PFSK-1 (cell line): ENCODE results near the gene CAV1.

ENCODE experiments used
- FOXP2 ChIP-seq: optimal IDR thresholded peaks from 2 replicates; pipeline ENCODE3; 2011; ENCODE audit warnings: borderline replicate concordance, control low read depth, inconsistent platforms; ENCODE audit not compliant: insufficient read depth; ENCODE audit errors: extremely low read length, extremely low read depth
- POLR2AphosphoS5 ChIP-seq: IDR thresholded peaks from 2 replicates; pipeline ENCODE4 v1.6.1; 2012; ENCODE audit warnings: low read depth, mild to moderate bottlenecking, control low read depth, low read length, moderate library complexity
- SIN3A ChIP-seq: IDR thresholded peaks from 2 replicates; pipeline ENCODE4 v1.6.1; 2012; ENCODE audit warnings: mild to moderate bottlenecking, low read length, moderate library complexity, borderline replicate concordance; ENCODE audit not compliant: insufficient read depth
- TAF1 ChIP-seq: IDR thresholded peaks from 2 replicates; pipeline ENCODE4 v1.6.1; 2012; ENCODE audit warnings: low read length, control low read depth, borderline replicate concordance; ENCODE audit not compliant: insufficient read depth
- TF ChIP-seq, protein P1 (sequence below), 2 experiments: IDR thresholded peaks; 2 replicates each; pipeline versions ENCODE4 v1.6.1 to v1.8.0; 2011 to 2012; ENCODE audit warnings: low read depth in 2 of 2, low read length in 2 of 2, control low read depth in 1 of 2, inconsistent platforms in 1 of 2, mild to moderate bottlenecking in 1 of 2, moderate library complexity in 1 of 2; ENCODE audit not compliant: insufficient read depth in 1 of 2

Gene CAV1

DNA sequence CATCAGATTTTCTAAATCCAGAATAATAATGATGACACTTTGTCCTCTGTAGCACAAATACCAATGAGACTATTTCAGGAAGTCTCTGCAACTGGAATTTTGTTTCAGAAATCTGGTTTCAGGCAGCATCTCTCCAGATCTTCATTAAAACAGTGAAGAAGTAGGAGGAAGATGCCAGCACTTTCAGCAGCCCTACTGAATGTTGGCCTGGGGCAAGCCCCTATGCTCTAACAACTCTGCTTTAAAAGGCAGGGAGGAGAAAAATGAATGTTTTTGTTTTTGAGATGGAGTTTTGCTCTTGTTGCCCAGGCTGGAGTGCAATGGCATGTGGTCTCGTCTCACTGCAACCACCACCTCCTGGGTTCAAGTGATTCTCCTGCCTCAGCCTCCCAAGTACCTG, 7.2 kb upstream of the CAV1 start:
- TF ChIP-seq POLR2AphosphoS5 (no peak), SIN3A (no peak), FOXP2 (no peak), TAF1 (no peak)
- TF ChIP-seq, protein P1, sequence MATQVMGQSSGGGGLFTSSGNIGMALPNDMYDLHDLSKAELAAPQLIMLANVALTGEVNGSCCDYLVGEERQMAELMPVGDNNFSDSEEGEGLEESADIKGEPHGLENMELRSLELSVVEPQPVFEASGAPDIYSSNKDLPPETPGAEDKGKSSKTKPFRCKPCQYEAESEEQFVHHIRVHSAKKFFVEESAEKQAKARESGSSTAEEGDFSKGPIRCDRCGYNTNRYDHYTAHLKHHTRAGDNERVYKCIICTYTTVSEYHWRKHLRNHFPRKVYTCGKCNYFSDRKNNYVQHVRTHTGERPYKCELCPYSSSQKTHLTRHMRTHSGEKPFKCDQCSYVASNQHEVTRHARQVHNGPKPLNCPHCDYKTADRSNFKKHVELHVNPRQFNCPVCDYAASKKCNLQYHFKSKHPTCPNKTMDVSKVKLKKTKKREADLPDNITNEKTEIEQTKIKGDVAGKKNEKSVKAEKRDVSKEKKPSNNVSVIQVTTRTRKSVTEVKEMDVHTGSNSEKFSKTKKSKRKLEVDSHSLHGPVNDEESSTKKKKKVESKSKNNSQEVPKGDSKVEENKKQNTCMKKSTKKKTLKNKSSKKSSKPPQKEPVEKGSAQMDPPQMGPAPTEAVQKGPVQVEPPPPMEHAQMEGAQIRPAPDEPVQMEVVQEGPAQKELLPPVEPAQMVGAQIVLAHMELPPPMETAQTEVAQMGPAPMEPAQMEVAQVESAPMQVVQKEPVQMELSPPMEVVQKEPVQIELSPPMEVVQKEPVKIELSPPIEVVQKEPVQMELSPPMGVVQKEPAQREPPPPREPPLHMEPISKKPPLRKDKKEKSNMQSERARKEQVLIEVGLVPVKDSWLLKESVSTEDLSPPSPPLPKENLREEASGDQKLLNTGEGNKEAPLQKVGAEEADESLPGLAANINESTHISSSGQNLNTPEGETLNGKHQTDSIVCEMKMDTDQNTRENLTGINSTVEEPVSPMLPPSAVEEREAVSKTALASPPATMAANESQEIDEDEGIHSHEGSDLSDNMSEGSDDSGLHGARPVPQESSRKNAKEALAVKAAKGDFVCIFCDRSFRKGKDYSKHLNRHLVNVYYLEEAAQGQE (IDR thresholded peaks at IDR 0.05; ENCODE audit: insufficient read depth in 1 of 2, low read depth in 2 of 2, low read length in 2 of 2): no peak

DNA sequence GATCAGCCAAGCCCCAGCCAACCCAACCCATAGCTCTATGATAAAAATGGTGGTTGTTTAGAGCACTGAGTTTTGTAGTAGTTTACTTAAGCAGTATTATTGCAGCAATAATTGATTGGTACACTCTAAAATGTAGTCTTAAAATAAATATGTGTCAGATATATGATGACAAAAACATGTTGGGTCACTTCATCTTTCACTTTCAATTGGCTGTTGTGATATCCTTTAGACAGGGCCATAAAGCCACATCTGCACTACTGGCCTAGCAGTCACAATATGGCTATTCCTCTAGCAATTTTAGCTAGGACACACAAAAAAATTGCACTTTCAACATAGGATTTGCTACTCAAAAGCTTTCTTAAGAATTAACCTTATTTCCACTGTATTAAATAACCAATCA, 5.9 kb upstream of the CAV1 start:
- TF ChIP-seq, protein P1 (IDR thresholded peaks at IDR 0.05; ENCODE audit: insufficient read depth in 1 of 2, low read depth in 2 of 2, low read length in 2 of 2): no peak
- no peak for TF ChIP-seq TAF1
- TF ChIP-seq FOXP2: no peak
- TF ChIP-seq POLR2AphosphoS5: no peak
- TF ChIP-seq SIN3A: no peak

DNA sequence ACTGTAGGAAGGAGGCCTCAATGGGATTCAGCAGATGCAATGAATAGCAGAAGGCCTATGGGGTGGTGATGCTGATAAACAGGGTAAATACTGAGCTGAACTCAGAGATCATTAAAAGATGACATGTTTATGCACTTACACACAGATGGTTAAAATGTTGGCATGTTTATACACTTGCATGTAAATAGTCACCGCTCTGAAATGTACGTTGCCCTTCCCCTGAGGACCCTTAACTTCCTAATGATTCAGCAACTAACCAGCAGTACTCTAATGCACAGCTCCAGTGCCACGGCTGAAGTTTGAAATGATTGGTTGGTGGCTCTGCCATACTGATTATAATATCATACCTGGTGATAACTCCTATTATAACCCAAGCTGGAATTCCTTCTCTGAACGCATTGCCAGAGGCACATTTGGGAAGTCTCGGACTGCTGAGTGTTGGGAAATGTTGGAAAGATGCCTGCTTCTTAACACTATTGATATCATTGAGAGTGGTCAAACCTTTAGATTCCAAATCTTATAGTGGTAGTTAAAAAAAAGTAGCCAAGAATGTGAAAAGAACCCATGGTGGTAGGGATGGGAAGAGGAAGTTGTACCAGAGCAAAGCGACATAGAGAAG, 3.7 kb upstream of the CAV1 start:
- TF ChIP-seq FOXP2 (no peak), POLR2AphosphoS5 (no peak), TAF1 (no peak), SIN3A (no peak)
- TF ChIP-seq, protein P1 (IDR thresholded peaks at IDR 0.05; ENCODE audit: insufficient read depth in 1 of 2, low read depth in 2 of 2, low read length in 2 of 2): no peak

DNA sequence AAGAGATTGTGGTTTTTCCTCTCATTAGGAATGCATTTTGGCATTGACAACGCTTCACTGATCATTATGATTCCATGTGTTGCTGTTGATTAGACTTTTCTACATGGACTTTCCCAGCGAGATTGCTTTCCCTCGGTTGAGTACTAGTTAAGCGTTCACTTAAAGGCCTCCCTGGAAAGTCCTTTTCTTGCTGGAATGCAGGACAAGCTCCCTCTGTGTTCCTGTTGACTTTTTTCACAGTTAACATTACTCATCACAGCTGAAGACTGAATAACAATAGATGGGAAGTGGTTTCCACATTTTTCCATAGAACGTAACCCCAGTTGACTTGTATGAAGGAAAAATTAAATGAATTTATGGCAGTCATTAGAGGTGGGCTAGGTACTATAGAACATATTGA, 2.6 kb upstream of the CAV1 start:
- TF ChIP-seq SIN3A (no peak), POLR2AphosphoS5 (no peak), FOXP2 (no peak), TAF1 (no peak)
- TF ChIP-seq, protein P1 (IDR thresholded peaks at IDR 0.05; ENCODE audit: insufficient read depth in 1 of 2, low read depth in 2 of 2, low read length in 2 of 2): no peak

DNA sequence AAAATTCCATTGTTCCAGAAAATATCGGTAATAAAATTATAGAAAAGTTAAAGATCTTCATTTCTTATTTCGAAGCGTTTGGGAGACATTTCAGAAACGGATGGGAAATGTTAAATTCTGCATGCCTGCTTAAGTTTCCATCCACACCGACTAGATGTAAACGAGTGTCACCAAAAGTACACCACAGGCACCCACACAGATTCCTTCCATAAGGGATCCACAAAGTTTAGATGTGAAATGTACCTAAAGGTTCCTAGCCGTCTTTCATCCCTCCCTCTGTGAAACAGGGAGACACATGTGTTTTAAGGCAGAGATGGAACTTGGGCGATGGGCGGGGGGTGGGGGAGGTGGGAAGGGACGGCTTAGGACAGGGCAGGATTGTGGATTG, 621 bp upstream of the CAV1 start:
- TF ChIP-seq POLR2AphosphoS5 (no peak), FOXP2 (no peak), SIN3A (no peak), TAF1 (no peak)
- TF ChIP-seq, protein P1 (IDR thresholded peaks at IDR 0.05; ENCODE audit: insufficient read depth in 1 of 2, low read depth in 2 of 2, low read length in 2 of 2): no peak
